Measurements from ENCODE around the gene MRPS10. TPM values are rescaled to one million over a fixed set of nuclear protein-coding genes. Genes with fewer than 3 reads are reported as not detected.

Gene MRPS10
- polyA plus RNA-seq, 2 of the 4 experiments (the other 2 are of a cell fraction) = 31.5 to 60.7 TPM

- H3K4me1 ChIP-seq = 0 out of 3 replicates have a peak, but pooled peaks cover 4% of the 10 kb centered on the region
- FAIRE-seq (no peak), DNase-seq (ENCODE audit: low read depth in 1 of 2, low spot score in 1 of 2) (no peak), ATAC-seq (peak in 1 of 2 experiments; percentile 33; a peak in 1 of 6 replicates)
- H3K4me2 ChIP-seq = no peak overlapping the region
- ChIA-PET POLR2A (no interaction called here), CTCF (interaction anchor here (1.5 kb wide), 1 partner anchor 21 kb away, joined by 6 read pairs; no protein-coding TSS in a partner anchor)
- TF ChIP-seq ATOH8 (CRISPR knock-in tag; IDR thresholded peaks at IDR 0.05; ENCODE audit: low read depth) (no peak), TP53 (CRISPR knock-in tag; IDR thresholded peaks at IDR 0.05) (no peak), JUN (IDR thresholded peaks at IDR 0.05) (no peak), EP300 (IDR thresholded peaks at IDR 0.05) (no peak), MYC (IDR thresholded peaks at IDR 0.05; ENCODE audit: borderline replicate concordance, low read length) (no peak), TFCP2L1 (CRISPR knock-in tag; IDR thresholded peaks at IDR 0.05) (no peak), FOSB (CRISPR knock-in tag; IDR thresholded peaks at IDR 0.05) (no peak), CTCF (IDR thresholded peaks at IDR 0.05) (no peak), CHD2 (IDR thresholded peaks at IDR 0.05; ENCODE audit: low read length, partially characterized antibody) (no peak)
- H3K9me3 ChIP-seq = no peaks in the 10 kb centered on the region
- H3K4me3 ChIP-seq = no peak overlapping the region
- 69% methylated on average over 2 of the region's 2 CpGs for WGBS (ENCODE audit: missing lambda C conversion rate)
- no peak overlapping the region; a peak in 1 of 6 replicates for H3K27ac ChIP-seq
Measured at GRCh38 chr6:42158011-42158410, 59.6 kb downstream of the MRPS10 start.

Other genes starting within 250 kb of the MRPS10 start
- 18.7 and 20.5 TPM in 2 replicates for gene TAF8, start 167.3 kb downstream of the MRPS10 start, polyA plus RNA-seq (2011; rRNA removed)
- gene TAF8, start 167.3 kb downstream of the MRPS10 start, polyA plus RNA-seq (2017; fragmentation: RNase III; extraction: RNeasy Plus Mini Kit Qiagen cat#74134 plus additional on column Dnase treatment) = 13.3 to 14.0 TPM (median 13.4 TPM) in 3 replicates
- gene C6orf132, start 75.2 kb downstream of the MRPS10 start, polyA plus RNA-seq (2011; rRNA removed) = 0.44 and 0.66 TPM in 2 replicates
- 0.58 to 1.1 TPM (median 0.96 TPM) in 3 replicates for gene C6orf132, start 75.2 kb downstream of the MRPS10 start, polyA plus RNA-seq (2017; fragmentation: RNase III; extraction: RNeasy Plus Mini Kit Qiagen cat#74134 plus additional on column Dnase treatment)
- gene GUCA1A, start 44.5 kb downstream of the MRPS10 start, polyA plus RNA-seq (2011; rRNA removed) = not detected in 2 replicates
- not detected in 3 replicates for gene GUCA1A, start 44.5 kb downstream of the MRPS10 start, polyA plus RNA-seq (2017; fragmentation: RNase III; extraction: RNeasy Plus Mini Kit Qiagen cat#74134 plus additional on column Dnase treatment)
- gene GUCA1B, start 22.9 kb downstream of the MRPS10 start, polyA plus RNA-seq (2011; rRNA removed) = 0.62 and 0.82 TPM in 2 replicates
- 0.90 to 1.0 TPM (median 0.98 TPM) in 3 replicates for gene GUCA1B, start 22.9 kb downstream of the MRPS10 start, polyA plus RNA-seq (2017; fragmentation: RNase III; extraction: RNeasy Plus Mini Kit Qiagen cat#74134 plus additional on column Dnase treatment)
- gene TRERF1, start 234.1 kb upstream of the MRPS10 start, polyA plus RNA-seq (2011; rRNA removed) = 2.4 and 3.8 TPM in 2 replicates
- gene TRERF1, start 234.1 kb upstream of the MRPS10 start, polyA plus RNA-seq (2017; fragmentation: RNase III; extraction: RNeasy Plus Mini Kit Qiagen cat#74134 plus additional on column Dnase treatment) = 3.3 to 3.6 TPM (median 3.5 TPM) in 3 replicates